CD4-positive, alpha-beta T cell treated with Interleukin-15 for 1 hour (primary cell): Measurements from ENCODE around the gene MIPOL1.
"Not testable (repeated sequence)": the region's sequence is repeated elsewhere in the genome, so short reads cannot be mapped to it uniquely, and the experiment has no call there.

Experiments
- DNase-seq: peaks from one replicate; pipeline ENCODE4 v3.0.0-alpha.2; 2020

Gene MIPOL1

GRCh38 chr14:37469650-37470049, 271.9 kb downstream of the MIPOL1 start:
- DNase-seq = no peak

GRCh38 chr14:37470251-37470650, 272.5 kb downstream of the MIPOL1 start:
- DNase-seq = no peak

- no peak for DNase-seq
These were observed 275.2 kb downstream of the MIPOL1 start for GRCh38 chr14:37472906-37473305.

- no peak for DNase-seq
These were observed 276.5 kb downstream of the MIPOL1 start for GRCh38 chr14:37474191-37474590.

GRCh38 chr14:37480446-37481290, 282.9 kb downstream of the MIPOL1 start:
- no peak for DNase-seq

- DNase-seq = no peak
These were observed 284.7 kb downstream of the MIPOL1 start for GRCh38 chr14:37482428-37482827.

- DNase-seq = no peak
These were observed 285.9 kb downstream of the MIPOL1 start for GRCh38 chr14:37483672-37484071.

GRCh38 chr14:37490607-37491006, 292.9 kb downstream of the MIPOL1 start:
- no peak for DNase-seq

GRCh38 chr14:37491076-37491475, 293.3 kb downstream of the MIPOL1 start:
- no peak for DNase-seq

- no peak for DNase-seq
These were observed 295.9 kb downstream of the MIPOL1 start for GRCh38 chr14:37493606-37494005.

GRCh38 chr14:37497422-37497821, 299.7 kb downstream of the MIPOL1 start:
- no peak for DNase-seq

GRCh38 chr14:37501877-37502276, 304.1 kb downstream of the MIPOL1 start:
- no peak for DNase-seq

- DNase-seq = no peak
These were observed 310.8 kb downstream of the MIPOL1 start for GRCh38 chr14:37508503-37508902.

GRCh38 chr14:37512173-37512572, 314.4 kb downstream of the MIPOL1 start:
- DNase-seq = no peak

GRCh38 chr14:37515771-37516170, 318.0 kb downstream of the MIPOL1 start:
- no peak for DNase-seq

GRCh38 chr14:37526994-37527393, 329.3 kb downstream of the MIPOL1 start:
- no peak for DNase-seq

GRCh38 chr14:37539992-37540391, 342.3 kb downstream of the MIPOL1 start:
- no peak for DNase-seq

- DNase-seq = no peak
These were observed 346.7 kb downstream of the MIPOL1 start for GRCh38 chr14:37544407-37544806.

GRCh38 chr14:37545174-37545573, 347.4 kb downstream of the MIPOL1 start:
- DNase-seq = no peak

GRCh38 chr14:37546621-37547447, 349.1 kb downstream of the MIPOL1 start:
- no peak for DNase-seq

GRCh38 chr14:37550511-37550910, 352.8 kb downstream of the MIPOL1 start:
- DNase-seq = no peak

GRCh38 chr14:37551119-37551518, 353.4 kb downstream of the MIPOL1 start:
- no peak for DNase-seq

GRCh38 chr14:37553935-37554550, 356.3 kb downstream of the MIPOL1 start:
- DNase-seq = no peak

GRCh38 chr14:37555596-37555995, 357.9 kb downstream of the MIPOL1 start:
- not testable (repeated sequence) for DNase-seq
